ENCODE data around the gene CTNNBIP1.
A peak's percentile ranks its signal among the peaks of the same experiment; 100 is the strongest.
"Not testable (repeated sequence)": the region's sequence is repeated elsewhere in the genome, so short reads cannot be mapped to it uniquely, and the experiment has no call there.

Gene CTNNBIP1, protein sequence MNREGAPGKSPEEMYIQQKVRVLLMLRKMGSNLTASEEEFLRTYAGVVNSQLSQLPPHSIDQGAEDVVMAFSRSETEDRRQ

DNA sequence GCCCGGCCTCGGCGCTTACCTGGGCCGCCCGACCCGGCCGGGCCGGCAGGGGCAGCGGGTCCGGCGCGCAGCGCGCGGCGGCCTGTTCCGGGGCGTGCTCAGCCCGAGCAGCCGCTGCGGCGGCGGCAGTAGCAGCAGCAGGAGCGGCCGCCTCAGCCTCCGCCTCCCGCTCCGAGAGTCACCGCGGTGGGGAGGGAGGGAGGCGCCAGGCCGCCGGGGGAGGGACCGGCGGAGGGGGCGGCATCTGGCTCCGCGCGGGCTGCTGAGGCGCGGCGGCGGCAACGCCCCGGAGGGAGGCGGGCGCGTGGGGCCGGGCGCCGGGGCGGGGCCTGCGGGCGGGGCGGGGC lies at the start of gene CTNNBIP1:
Gene CTNNBIP1 (minus strand): TSS at position 194 of the 347 bp plus-strand sequence. CDS start 38,205 bp downstream, outside the sequence.
- DNase-seq, result no peak

DNA sequence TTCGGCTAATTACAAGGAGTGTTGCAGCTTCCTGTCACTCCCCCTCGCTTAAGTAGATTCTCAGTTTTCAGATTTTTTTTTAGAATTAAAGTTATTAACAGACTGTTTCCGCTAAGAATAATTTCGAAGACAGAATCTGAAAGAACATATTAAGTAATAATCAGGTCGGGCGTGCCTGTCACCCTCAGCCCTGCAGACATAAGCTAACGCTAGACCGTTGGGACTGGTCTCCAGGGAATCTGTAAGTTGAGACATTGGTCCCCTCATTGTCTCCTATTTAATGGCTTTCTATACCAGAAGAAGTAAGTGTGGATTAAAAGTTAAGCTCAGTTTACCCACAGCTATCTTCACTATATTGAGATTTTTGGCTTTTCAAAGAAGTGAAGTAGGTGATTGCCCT lies 47.7 kb upstream of the CTNNBIP1 start:
- DNase-seq, result no peak

DNA sequence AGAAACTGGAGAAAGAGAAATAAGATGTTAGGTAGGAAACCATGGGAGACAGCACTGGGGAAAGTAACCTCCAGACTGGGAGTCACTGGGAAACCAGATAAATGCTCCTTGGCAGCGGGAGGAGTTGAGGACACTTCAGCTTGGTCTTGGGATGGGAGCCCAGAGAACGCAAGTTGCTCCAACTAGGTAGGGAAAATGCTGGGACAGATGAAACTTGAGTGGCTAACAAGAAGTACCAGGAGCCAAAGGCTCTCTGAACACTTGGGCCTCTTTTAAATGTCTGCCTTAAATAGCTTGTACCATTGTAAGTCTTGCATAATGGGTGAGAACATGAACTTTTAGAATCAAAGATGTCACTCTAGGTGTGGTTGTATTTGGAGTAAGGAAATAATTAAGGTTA lies 36.2 kb upstream of the CTNNBIP1 start:
- DNase-seq, result no peak

DNA sequence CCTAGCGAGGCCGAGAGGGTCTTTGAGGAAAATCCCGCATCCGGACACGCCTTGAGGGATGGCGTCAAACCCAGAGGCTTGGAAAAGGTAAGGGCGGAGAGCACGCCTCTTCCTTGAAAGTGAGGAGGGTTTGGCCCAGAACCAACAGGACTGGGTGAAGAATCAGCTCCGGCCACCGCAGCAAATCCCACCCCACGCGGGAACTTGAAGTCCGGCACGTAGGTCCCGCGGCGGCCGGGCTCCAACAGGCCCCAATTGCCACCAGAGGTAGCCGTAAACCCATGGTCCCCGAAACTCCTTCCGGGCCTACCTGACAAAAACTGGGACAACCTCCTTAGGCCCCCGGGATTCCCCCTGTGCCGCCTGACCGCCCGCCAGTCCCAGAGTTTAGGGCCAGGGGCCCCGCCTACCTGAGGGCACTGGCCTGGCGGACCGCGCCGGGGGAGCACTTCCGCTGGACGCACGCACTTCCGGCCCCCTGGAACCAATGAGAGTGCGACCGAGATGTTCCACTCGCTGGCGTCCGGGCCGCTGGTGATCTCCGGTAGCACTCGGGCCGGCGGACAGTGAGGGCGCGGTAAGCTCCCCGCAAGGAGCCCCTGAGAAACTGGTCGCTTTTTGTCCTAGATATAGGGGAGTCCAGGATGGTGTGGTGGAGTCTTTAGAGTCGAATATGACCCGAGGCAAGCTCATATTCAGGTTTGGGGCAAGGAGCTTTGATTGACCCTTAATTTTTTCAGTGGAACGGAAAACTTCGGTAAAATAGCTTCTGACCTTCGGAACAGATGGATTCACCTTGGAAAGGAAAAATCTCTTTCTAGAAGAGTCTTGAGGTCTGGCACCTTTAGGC lies 33.1 kb upstream of the CTNNBIP1 start, which contains the start of the genes LZIC and NMNAT1:
Gene LZIC (minus strand): TSS at position 453 of the 850 bp plus-strand sequence. CDS start 6,772 bp downstream, outside the sequence.
Gene NMNAT1 (plus strand): TSS at position 537 of the 850 bp plus-strand sequence. CDS start 28,599 bp downstream, outside the sequence.
- peak; percentile 92 for DNase-seq

DNA sequence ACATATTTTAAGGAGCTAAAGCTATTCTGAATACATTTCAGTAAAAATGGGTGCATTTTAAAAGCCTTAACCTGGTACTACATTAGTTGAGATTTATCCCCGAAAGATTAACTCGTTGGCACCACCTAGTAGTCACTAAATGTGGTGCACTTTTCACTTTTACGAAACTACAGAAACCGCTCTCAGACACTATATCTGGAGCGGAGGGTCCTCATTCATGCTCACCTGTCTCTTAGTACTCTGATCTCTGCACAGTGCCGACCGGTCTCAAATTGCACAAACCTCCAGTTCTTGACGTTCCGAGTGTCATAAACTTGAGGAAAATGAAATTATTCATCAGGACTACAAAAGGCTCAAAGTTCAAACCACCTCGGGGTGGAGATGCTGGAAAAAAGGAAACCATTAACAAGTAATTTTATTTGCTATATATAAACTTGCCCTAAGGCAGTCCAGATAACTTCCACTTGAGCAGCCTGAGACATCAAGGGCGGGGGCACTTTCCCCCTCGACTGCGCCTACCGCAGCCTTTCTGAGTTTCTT lies 32.4 kb upstream of the CTNNBIP1 start:
- DNase-seq, result peak; percentile 19

DNA sequence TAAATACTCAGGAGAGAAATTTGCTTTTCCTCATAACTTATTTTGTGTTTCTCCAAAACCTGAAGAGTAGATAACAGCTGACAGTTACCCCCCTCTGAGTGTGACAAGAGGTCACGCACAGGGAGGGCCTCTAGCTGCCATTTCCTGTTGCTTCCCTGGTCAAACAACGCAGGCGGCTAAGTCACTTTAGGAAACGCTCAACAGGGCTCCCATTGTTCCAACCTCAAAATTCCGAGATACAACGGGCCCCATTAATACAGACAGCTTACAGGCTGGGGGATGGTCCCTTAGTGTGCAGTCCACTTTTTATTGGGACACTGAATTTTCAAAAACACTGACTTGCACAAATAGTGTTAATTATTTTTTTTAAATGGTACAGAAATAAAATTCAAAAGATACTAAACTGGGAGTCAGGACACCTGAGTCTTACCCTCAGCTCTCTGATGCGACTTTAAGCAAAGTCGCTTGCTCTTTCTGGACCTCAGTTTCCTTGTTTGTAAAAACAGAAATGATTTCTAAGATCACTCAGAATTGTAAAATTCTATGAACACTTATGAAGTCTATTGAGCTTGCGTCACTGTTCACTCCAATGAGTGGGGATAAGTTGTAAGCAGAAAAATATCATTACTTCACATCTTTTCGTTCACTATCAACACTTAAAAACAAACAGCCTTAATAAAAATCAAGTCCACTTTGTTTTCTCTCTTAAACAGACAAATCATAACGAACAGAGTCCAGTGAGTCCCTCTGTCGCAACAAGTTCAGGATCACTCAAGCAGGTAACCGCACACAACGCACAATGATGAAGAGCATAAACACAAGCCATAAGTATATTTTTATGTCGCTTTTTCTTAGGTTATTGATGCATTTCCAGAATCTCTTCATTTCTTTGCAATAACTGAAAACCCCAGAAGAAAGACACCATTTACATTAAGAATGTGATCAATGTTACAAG lies 19.6 kb upstream of the CTNNBIP1 start:
- DNase-seq, result no peak

DNA sequence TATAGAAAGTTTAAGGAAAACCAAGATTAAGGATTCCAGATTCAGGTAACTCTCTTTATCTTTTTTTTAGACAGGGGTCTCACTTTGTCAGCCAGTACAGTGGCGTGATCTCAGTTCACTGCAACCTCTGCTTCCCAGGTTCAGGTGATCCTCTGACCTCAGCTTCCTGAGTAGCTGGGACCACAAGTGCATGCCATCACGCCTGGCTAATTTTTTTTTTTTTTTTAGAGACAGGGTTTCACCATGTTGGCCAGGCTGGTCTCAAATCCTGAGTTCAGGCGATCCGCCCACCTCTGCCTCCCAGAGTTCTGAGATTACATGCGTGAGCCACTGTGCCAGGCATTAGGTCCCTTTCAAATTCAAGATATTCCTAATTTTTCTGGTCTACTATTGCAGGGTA lies 17.2 kb upstream of the CTNNBIP1 start:
- no peak for DNase-seq

DNA sequence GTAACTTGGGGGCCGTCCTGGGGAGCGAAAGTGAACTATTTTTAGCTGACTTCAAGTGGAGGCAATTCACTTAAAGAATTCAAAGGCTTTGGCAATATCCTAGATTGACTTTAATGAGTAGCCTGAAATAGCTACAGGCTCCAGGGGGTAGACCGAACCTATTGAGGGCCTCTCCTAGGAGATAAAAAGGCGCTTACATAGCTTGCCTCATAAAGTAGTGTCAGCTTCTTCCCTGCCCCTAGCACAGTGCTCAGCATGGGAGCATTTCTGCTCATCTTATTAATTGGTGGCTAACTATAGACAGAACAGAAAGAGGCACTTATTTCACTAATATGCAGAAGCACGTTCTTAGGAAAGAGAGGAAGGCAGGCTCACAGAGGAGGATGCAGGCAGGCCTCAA lies 12.3 kb upstream of the CTNNBIP1 start:
- no peak for DNase-seq

DNA sequence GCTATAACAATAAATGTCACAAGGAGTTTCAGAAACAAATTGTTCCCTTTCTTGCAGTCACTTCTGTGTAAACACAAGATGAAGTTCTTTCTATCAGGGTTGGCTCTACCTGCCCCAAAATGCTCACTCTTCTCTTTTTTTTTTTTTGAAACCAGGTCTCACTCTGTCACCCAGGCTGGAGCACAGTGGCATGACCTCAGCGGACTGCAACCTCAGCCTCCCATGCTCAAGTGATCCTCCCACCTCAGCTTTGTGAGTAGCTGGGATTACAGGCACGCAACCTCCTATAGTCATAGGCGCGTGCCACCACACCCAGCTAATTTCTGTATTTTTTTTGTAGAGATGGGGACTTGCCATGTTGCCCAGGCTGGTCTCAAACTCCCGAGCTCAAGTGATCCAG lies 10.5 kb upstream of the CTNNBIP1 start:
- DNase-seq, result no peak

DNA sequence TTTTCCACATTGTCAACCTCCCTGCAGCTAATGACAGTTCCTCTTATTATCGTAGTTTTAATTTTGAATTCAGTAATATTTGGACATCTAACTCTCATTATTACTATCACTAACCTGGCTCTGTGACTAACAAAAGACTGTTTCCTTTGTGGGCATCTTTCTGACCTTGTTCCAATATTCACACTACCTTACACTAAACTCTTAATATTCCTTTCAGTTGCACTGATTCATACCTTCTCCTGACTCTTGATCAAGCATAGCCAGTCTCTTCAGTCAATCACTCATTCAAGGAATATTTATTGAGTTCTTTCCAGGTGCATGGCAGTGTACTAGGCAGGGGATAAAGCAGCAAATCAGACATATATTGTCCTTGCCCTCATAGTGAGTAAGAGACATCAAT lies 7.8 kb upstream of the CTNNBIP1 start:
- no peak for DNase-seq

DNA sequence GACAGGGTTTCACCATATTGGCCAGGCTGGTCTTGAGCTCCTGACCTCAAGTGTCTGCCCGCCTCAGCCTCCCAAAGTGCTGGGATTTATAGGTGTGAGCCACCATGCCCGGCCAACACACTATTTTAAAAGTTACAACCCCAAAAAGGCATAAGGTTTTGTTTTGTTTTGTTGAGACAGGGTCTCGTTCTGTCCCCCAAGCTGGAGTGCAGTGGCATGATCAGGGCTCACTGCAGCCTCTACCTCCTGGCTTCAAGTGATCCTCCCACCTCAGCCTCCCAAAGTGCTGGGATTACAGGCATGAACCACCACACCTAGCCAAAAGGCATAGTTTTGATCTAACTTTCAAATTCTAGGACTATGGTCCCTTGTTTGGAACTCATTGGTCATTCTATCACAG lies 7.4 kb upstream of the CTNNBIP1 start:
- not testable (repeated sequence) for DNase-seq

DNA sequence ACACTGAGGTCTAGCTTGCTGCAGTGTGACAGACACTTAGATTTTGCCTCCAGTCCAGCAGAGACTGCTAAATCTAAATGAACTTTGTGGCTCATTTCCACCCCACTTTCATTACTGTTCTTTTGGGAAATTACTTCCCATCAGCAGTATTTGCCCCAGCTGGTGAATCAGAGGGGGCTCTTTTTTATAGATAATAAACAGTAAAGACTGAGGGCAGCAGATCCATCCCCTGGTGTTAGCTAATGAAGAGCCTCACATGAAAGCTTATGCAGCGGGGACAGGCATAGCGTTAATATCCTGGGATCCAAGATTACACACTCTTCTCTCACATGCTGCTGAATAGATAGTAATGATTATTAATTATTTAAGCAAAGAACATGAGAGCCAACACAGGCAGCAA lies 6.4 kb upstream of the CTNNBIP1 start:
- DNase-seq, result no peak

DNA sequence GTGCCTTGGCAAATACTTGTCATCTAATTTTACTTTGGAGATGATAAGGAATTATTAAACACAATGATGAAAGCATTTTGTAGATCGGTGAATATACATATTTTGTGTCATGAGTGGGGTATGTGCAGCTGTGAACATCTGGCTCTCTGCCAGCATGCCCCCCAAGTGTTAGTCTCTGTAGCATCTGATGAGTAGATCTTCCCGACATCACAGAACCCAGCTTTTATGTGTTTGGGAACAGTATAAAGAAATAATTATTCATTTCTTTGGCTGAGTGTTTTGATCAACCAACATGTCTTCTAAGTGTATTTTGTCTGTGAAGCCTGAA lies 4.5 kb upstream of the CTNNBIP1 start:
- DNase-seq, result no peak

DNA sequence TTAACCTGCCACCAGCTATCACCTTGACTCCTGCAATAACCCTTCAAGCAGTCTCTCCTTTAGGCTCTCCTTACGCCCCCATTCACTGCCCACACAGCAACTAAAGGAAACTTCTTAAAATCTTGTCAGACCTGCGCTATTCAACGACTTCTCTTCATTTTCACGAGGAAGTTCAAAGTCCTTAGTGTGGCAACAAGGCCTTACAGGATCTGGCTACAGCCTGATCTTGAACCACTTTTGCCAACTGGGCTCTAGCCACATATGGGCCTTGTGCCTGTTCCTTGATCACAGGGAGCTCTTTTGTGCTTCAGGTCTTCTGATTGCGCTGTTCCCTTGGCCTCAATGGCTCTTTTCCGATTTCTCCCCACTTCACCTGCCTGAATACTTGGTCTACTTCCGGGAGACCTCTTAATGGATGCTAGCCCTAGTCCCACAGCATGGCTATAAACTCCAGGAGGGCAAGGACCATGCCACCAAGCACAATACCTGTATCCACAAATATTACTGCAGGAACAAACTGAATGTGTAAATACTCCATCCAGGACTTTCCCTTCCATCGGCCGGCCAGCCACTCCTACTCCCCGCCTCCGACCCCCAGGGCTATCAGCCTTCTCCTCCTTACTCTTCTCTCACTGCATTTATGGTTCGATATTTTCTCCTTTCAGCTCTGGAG lies 2.3 kb upstream of the CTNNBIP1 start:
- DNase-seq, result no peak

DNA sequence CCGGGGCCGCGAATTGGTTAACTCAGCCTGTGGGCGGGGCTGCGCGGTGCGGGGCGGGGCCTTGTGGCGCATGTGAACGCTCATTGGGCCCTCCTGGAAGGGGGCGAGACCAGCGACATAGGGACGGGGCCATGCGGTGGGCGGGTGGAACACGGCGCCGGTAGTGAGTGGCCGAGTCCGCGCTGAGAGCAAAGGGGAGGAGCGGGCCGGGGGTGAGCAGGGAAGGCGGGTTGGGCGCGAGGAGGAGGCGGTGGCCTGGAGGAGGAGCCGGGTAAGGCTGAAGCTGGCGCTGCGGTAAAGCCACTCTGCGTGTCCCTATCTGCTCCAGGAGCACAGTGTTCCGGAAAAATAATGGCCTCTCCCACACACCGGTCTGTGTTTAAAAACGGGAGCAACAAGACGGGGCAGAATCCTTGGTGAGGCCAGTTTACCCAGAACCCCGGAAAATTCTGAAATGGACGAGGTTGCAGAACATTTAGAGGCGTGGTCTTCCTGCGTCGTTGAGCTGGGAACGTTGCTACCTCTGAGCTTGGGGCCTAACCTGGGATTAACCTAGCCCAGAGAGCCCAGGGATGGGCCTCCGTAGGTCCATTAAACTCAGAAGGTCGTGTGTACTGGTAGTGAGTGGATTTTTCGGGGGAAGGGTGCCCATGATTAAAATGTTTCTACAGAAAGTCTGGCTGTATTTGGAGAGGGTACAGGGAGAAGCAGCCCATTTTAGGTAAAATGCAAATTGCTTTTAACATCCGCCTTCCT lies 532 bp upstream of the CTNNBIP1 start:
- DNase-seq, result peak; percentile 99

DNA sequence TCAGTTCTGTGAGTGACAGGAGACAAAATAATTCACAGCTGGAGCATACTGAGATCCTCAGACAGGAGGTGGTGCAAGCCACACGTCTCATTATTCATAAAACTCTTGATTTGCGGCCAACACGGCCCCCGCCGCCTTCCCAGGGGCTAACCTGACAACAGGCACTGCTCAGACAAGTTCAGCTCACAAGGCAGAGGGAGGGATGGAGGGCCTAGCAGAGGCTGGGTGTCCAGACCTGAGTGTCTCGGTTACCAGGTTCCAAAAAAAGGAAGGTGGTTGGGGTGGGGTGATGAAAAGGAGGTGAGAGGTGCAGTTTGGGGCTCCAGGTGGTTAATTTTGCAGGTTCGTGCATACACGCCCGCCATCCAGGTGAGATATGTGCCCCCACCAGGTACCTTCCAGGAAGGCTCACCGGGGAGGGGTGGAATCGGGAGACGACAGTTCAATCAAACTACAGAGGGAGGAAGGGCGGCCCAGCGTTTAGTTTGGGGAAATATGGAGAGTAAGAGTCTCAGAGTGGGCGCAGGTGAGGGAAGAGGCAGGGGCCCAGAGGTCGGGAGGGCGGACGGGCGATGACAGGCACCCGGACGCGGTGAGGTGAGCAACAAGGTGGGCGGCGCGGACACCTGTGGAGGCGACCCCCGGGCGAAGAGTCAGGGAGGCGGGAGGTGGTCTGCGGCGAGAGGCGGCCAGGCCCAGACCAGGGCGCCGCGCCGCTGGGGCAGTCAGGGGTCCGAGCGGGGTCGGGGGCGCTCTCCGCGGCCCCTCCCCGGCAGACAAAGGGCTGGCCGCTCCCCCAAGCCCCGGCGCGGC lies 629 bp downstream of the CTNNBIP1 start:
- DNase-seq, result peak; percentile 26

DNA sequence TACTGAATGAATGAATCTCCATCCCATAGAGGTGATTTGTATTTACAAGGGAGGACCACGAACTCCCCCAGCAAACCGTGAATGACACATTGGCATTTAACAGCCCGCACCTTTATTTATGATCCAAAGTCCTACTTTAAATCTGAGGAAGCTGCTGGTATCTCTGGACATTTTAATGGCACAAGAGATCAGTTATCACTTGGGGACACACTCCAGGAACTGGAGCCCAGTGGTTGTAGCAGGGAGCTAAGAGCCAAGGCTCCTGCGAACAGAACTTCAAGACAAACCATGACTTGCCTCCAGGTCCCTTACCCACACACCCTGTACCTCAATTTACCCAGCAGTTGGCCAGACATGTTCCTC lies 1.2 kb downstream of the CTNNBIP1 start:
- no peak for DNase-seq

DNA sequence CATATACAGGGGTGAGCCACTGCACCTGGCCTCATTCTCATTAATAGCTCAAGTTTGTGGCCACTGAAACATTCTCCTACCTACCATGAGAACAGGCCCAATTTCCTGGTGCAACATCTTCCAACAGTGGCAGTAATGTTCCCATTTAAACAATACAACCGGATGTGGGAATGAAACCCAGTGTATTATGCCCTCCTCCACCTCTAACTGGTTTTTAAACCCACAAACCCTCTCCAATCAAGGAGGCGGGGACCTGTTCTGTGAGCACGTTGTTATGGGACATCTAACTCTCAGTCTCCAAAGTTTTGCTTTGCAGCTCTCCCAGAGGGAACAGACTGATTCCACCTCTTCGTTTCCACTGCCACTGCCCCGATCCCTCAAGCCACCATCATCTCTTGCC lies 2.6 kb downstream of the CTNNBIP1 start:
- DNase-seq, result no peak

DNA sequence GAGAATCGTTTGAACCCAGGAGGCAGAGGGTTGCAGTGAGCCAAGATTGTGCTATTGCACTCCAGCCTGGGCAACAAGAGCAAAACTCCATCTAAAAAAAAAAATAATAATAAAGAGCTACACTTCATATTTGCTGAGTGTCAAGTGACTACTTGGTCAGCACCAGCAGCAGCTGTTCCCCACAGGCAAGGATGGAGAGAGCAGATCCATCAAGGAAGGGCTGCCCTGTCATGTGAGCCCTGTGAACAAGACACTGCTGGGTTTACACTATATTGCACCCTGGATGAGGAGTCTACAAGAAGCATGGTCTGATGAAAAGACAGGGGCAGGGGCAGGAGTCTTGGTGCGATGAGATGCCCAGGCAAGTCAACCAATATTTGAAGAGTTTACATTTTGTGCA lies 3.6 kb downstream of the CTNNBIP1 start:
- DNase-seq, result no peak

DNA sequence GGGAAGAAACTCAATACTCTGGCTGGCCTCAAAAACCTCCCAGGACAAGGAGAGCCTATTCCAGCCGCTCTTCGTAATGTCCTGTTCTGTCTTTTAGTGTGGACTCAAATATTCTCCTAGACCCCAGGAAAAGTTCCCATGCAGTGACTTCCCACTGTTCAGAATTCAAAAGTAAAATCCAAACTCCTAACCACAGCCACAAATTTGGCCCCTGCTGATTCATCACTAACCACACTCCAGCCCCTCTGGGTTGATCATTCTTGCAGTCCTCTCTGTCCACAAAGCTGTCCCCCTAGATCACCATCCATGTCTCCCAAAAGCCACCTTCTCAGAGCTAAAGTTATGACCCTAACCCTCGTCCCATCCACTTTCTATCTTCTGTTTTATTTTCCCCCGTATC lies 5.1 kb downstream of the CTNNBIP1 start:
- DNase-seq, result no peak

DNA sequence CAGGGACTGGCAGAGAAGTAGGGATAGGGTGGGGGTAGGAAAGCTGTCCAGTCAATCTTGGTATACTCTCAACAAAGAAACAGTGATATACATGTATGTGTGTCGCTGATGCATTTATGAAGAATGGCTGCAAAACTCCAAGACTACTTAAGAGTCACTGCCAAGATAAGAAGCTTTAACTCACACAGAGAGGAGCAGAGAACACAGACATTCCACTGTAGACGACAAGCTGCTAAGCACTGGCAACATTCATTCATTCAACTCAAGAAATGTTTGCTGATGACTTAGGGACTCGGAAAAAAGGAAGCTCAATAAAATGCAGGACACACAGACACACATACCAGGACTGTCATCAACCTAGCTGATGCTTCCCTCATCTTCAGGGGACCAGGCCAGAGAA lies 5.5 kb downstream of the CTNNBIP1 start:
- no peak for DNase-seq
